HG02588 (cell line): ENCODE data around the gene DQX1.

Experiments used
- ATAC-seq: cut with Tn5 transposase; IDR thresholded peaks from one replicate; pipeline ENCODE4 v1.9.1; 2021; ENCODE audit warnings: mild to moderate bottlenecking, moderate library complexity; ENCODE audit not compliant: unreplicated experiment

DQX1 gene

GRCh38 chr2:74533464-74533863 is 7.4 kb upstream of the DQX1 start:
- no peak for ATAC-seq

GRCh38 chr2:74532222-74532621 is 6.2 kb upstream of the DQX1 start:
- no peak for ATAC-seq

DNA sequence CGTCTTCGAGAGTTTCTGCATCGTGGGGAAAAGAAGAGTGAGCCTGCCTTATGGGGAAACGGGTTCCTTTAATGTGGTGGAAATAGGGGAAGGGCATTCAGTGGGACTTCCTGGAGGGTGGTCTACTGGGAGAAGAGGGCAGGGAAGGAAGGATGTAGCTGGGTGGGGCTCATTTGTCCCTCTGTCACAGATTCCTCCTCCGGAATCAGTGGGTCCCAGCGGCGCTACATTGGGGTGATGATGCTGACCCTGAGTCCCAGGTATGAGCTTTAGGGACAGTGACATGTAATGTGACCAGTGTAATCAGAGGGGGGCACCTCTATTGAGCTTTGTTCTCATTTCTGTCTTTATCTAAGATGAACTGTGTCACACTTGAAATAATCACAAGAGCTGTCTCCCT is 5.6 kb upstream of the DQX1 start:
- ATAC-seq, result no peak

- ATAC-seq, result peak; percentile 27
Measured at GRCh38 chr2:74530239-74531187, 4.5 kb upstream of the DQX1 start.

DNA sequence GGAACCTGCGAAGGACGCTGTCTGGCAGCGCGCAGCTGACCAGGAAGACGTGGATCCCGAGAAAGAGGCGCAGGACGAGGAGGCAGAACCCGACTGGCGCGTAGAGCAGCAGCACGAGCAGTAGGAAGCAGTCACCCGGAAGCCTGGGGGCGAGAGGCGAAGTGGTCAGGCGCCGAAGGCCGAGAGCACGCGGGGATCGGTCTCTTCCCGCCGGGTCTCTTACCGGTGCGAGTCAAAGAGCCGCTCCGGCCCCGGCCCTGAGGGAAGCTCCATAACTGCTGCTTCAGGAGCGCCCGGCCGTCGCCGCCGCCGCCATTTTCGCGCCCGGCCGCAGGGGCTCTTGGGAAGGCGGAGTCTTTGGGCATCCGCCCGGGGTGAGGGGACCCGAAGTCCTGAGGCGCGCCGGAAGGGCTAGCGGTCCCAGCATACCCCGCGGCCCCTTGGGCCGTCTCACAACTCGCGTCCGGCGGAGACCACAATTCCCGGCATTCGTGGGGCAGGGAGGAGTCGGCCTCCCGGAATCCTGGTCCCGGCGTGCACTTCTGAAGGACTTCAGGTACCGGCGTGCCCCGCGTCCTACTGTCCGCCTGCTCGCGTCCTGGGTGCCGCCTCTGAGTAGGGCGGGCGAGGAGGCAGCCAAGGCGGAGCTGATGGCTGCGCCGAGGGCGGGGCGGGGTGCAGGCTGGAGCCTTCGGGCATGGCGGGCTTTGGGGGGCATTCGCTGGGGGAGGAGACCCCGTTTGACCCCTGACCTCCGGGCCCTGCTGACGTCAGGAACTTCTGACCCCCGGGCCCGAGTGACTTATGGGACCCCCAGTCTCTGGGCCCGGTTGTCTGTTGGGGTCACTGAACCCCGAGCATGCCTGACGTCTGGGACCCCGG is 3.6 kb upstream of the DQX1 start, which contains the start of the genes AUP1 and HTRA2:
Gene AUP1, minus strand, starts transcription at position 350 of the 882 bp plus-strand sequence. Its CDS starts 77 bp downstream, at position 273.
Gene HTRA2, plus strand, starts transcription at position 577 of the 882 bp plus-strand sequence. Its CDS starts 74 bp downstream, at position 651.
- ATAC-seq, result peak; percentile 79

GRCh38 chr2:74528600-74529356 is 2.7 kb upstream of the DQX1 start:
- ATAC-seq, result peak; percentile 7

DNA sequence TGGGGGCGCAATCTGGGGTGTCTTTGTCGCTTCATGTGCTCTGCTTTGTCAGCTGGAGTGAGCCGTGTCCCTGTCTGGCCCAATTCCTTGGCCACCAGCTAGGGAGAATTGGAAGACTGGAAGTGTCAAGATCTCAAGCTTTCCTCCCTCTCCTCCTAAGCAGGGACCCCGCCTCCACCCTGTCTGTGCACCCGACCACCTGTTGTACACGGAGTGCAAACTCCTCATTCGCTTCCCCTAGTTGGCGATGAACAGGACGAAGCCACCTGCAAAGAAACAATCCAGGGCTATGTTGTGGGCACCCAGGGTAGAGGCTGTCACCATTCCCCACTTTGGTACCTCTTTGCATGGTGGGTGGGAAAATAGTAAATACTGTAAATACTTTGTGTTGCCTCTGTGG is 1.7 kb upstream of the DQX1 start:
- no peak for ATAC-seq

- no peak for ATAC-seq
Measured at GRCh38 chr2:74526649-74527230, 709 bp upstream of the DQX1 start.

GRCh38 chr2:74524955-74525716 is 895 bp downstream of the DQX1 start:
- no peak for ATAC-seq

GRCh38 chr2:74524005-74524404 is 2.0 kb downstream of the DQX1 start:
- ATAC-seq, result no peak

GRCh38 chr2:74522516-74522915 is 3.5 kb downstream of the DQX1 start:
- ATAC-seq, result no peak

DNA sequence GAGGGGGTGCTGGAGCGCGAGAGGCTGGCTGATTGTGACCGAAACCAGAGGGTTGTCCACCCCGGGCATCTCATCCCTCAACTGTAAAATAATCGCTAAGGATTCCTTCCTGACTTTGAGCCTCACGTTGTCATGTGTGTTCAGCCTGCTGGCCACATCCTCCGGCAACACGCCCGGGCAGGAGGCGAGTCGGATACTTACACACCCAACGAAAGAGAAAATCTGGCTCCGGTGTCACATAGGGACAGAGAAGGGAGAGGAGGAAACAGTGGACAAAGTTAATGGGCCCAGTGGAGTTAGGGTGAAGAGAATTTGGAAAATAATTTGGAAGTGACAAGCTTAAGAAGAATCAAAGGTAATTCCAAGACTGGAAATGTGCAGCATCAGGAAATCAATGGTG is 9.4 kb downstream of the DQX1 start:
- ATAC-seq, result no peak

GRCh38 chr2:74515981-74516633 is 9.9 kb downstream of the DQX1 start:
- ATAC-seq, result no peak

DNA sequence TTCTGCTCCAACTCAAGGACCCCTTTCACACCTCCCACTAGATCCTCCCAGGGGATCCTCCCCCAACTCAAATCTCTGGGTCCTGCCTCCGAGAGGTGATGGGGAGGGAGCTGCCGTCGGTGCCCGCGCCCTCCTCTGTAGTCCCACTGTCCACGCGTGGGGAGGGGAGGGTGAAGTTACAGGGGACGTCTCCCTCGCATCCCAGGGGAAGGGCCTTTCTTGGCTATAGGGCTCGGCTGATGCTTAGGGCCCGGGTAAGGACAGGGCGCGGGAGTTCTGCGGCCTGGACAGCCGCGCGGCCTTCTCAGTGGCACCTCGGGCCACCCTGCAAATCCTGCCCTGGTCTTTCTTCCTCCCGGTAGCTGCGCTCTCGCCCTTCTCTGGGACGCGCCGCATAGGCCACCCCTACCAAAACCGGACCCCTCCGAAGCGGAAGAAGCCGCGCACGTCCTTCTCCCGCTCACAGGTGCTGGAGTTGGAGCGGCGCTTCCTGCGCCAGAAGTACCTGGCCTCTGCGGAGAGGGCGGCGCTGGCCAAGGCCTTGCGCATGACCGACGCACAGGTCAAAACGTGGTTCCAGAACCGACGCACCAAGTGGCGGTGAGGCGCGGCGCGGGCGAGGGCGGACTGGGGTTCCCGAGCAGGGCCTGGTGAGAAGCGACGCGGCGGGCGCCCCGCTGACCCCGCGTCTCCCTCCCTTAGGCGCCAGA is 10.6 kb downstream of the DQX1 start:
- no peak for ATAC-seq

DNA sequence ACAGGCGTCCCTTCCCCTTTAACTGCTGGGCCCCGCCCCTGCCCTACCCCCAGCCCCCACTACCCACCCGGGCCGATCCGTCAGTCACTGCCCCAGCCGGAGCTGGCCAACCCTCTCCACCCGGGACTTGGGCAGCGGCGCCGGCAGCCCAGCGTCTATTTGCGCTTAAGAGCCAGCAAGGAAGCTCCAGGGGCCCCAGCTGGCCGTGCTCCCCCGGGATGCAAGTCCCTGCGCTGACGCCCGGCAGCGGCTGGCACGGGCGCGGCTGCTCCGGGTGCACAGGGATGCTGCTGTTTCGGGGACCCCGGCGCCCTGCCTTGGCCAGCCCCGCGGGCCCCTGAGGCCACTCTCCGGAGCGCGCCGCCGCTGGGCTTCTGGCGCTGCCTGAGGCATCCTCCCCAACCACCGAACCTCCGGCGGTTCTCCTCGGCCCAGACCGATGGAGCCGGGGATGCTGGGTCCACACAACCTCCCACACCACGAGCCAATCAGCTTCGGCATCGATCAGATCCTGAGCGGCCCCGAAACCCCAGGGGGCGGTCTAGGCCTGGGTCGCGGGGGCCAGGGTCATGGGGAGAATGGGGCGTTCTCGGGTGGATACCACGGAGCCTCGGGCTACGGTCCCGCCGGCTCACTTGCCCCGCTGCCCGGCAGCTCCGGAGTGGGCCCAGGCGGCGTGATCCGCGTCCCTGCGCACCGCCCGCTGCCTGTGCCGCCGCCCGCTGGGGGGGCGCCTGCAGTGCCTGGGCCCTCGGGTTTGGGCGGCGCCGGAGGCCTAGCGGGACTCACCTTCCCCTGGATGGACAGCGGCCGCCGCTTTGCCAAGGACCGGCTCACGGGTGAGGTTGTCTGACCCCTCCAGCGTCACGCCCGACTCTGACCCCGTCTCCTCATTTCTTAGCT is 11.4 kb downstream of the DQX1 start, which contains the start of gene TLX2:
Gene TLX2, plus strand, starts transcription at position 83 of the 903 bp plus-strand sequence. Its CDS starts 357 bp downstream, at position 440.
- ATAC-seq, result no peak

GRCh38 chr2:74513605-74514367 is 12.2 kb downstream of the DQX1 start:
- no peak for ATAC-seq
